ENCODE results near the gene DUSP2. TPM values are rescaled to one million over a fixed set of nuclear protein-coding genes. Genes with fewer than 3 reads are reported as not detected.

DUSP2 gene
- total RNA-seq, 1 experiment from 2014 or later = 1.4 TPM

GRCh38 chr2:96138179-96139145, 6.8 kb downstream of the DUSP2 start, which contains the start of gene ASTL:
Gene ASTL (minus strand): TSS chr2:96138502. CDS start chr2:96138436, 66 bp downstream.
- peak; percentile 57 for DNase-seq (ENCODE audit: low spot score)
- Histone ChIP-seq H3K27ac (ENCODE audit: low read depth, low read length, poor library complexity, severe bottlenecking) (no peak within 1 kb of the TSS), H3K36me3 (ENCODE audit: insufficient read depth, low read length, poor library complexity, severe bottlenecking) (no peaks in the 10 kb centered on the region), H3K4me3 (ENCODE audit: low read depth, low read length, poor library complexity, severe bottlenecking) (no peak within 1 kb of the TSS), H3K4me1 (ENCODE audit: insufficient read depth, low read length, poor library complexity, severe bottlenecking) (no peaks in the 10 kb centered on the region), H3K9me3 (ENCODE audit: low read depth, low read length, poor library complexity, severe bottlenecking) (no peaks in the 10 kb centered on the region), H3K27me3 (replicated peaks; ENCODE audit: insufficient read depth, low read depth, low read length, poor library complexity) (no peaks in the 10 kb centered on the region)
- ChIA-PET CTCF (interaction anchor here (0.6 to 4.1 kb wide), 5 partner anchors 14 to 146 kb away, joined by 6 to 47 read pairs (median 8); no protein-coding TSS in a partner anchor), POLR2A (ENCODE audit: low non-redundant PET) (no interaction called here)
- BruUV-seq (replicated peaks) = no TSS peak
- TF ChIP-seq CTCF (conservative IDR thresholded peaks at IDR 0.05; ENCODE audit: low read depth, low read length) (peak; percentile 68), EZH2 (IDR thresholded peaks at IDR 0.05; ENCODE audit: borderline replicate concordance, low read depth, low read length, poor library complexity, severe bottlenecking) (no peak)
- intact Hi-C loops (cut with micrococcal nuclease; ENCODE audit: unreplicated experiment) = loop anchor here (1.0 to 2.0 kb wide), 2 partner anchors 36 to 126 kb away; partner anchors contain the start of gene TMEM127

- intact Hi-C loops (cut with micrococcal nuclease; ENCODE audit: unreplicated experiment) = loop anchor here (1.0 to 2.0 kb wide), 2 partner anchors 37 to 127 kb away; partner anchors contain the start of gene TMEM127
- H3K36me3 ChIP-seq (ENCODE audit: insufficient read depth, low read length, poor library complexity, severe bottlenecking) = no peaks in the 10 kb centered on the region
- no peak for DNase-seq (ENCODE audit: low spot score)
- no peaks in the 10 kb centered on the region for H3K4me1 ChIP-seq (ENCODE audit: insufficient read depth, low read length, poor library complexity, severe bottlenecking)
- TF ChIP-seq EZH2 (IDR thresholded peaks at IDR 0.05; ENCODE audit: borderline replicate concordance, low read depth, low read length, poor library complexity, severe bottlenecking) (no peak), CTCF (conservative IDR thresholded peaks at IDR 0.05; ENCODE audit: low read depth, low read length) (no peak)
- H3K27ac ChIP-seq (ENCODE audit: low read depth, low read length, poor library complexity, severe bottlenecking) = no peak overlapping the region
- no peak overlapping the region for H3K4me3 ChIP-seq (ENCODE audit: low read depth, low read length, poor library complexity, severe bottlenecking)
- POLR2A ChIA-PET (ENCODE audit: low non-redundant PET) = no interaction called here
- no peaks in the 10 kb centered on the region for H3K27me3 ChIP-seq (replicated peaks; ENCODE audit: insufficient read depth, low read depth, low read length, poor library complexity)
- CTCF ChIA-PET = interaction anchor here (1.1 to 4.1 kb wide), 3 partner anchors 37 to 145 kb away, joined by 6 to 47 read pairs (median 7); no protein-coding TSS in a partner anchor
- no TSS peak for BruUV-seq (replicated peaks)
- H3K9me3 ChIP-seq (ENCODE audit: low read depth, low read length, poor library complexity, severe bottlenecking) = no peaks in the 10 kb centered on the region
Measured at GRCh38 chr2:96137321-96138178, 7.7 kb downstream of the DUSP2 start.

- TF ChIP-seq CTCF (conservative IDR thresholded peaks at IDR 0.05; ENCODE audit: low read depth, low read length) (no peak), EZH2 (IDR thresholded peaks at IDR 0.05; ENCODE audit: borderline replicate concordance, low read depth, low read length, poor library complexity, severe bottlenecking) (no peak)
- no TSS peak for BruUV-seq (replicated peaks)
- no peaks in the 10 kb centered on the region for H3K27me3 ChIP-seq (replicated peaks; ENCODE audit: insufficient read depth, low read depth, low read length, poor library complexity)
- H3K27ac ChIP-seq (ENCODE audit: low read depth, low read length, poor library complexity, severe bottlenecking) = no peak overlapping the region
- H3K9me3 ChIP-seq (ENCODE audit: low read depth, low read length, poor library complexity, severe bottlenecking) = no peaks in the 10 kb centered on the region
- no peak for DNase-seq (ENCODE audit: low spot score)
- no peaks in the 10 kb centered on the region for H3K4me1 ChIP-seq (ENCODE audit: insufficient read depth, low read length, poor library complexity, severe bottlenecking)
- intact Hi-C loops (cut with micrococcal nuclease; ENCODE audit: unreplicated experiment) = no loop called here
- H3K36me3 ChIP-seq (ENCODE audit: insufficient read depth, low read length, poor library complexity, severe bottlenecking) = no peaks in the 10 kb centered on the region
- ChIA-PET CTCF (interaction anchor here (4.1 kb wide), 1 partner anchor 38 kb away, joined by 47 read pairs; no protein-coding TSS in a partner anchor), POLR2A (ENCODE audit: low non-redundant PET) (no interaction called here)
- no peak overlapping the region for H3K4me3 ChIP-seq (ENCODE audit: low read depth, low read length, poor library complexity, severe bottlenecking)
Measured at GRCh38 chr2:96136129-96136720, 9.0 kb downstream of the DUSP2 start.
